GM06990 (cell line): ENCODE data around the gene HIVEP2.

Source experiments
- DNase-seq: peaks from one replicate; pipeline ENCODE4 v3.0.0-alpha.2; 2011; ENCODE audit not compliant: insufficient read length; ENCODE audit errors: extremely low read depth
- H3K27me3 ChIP-seq: replicated peaks from 2 replicates; pipeline ENCODE4 v1.6.0; 2011; ENCODE audit warnings: low read length; ENCODE audit not compliant: control insufficient read depth, insufficient read depth
- H3K36me3 ChIP-seq: 2 replicates; pipeline ENCODE4 v1.5.1; 2011; ENCODE audit warnings: low read length; ENCODE audit not compliant: control insufficient read depth, insufficient read depth
- H3K4me3 ChIP-seq: replicated peaks from 2 replicates; pipeline ENCODE4 v1.5.1; 2011; ENCODE audit warnings: low read depth, mild to moderate bottlenecking, control low read depth, low read length
- TF ChIP-seq, protein P1 (sequence below): IDR thresholded peaks from 2 replicates; pipeline ENCODE4 v1.5.1; 2011; ENCODE audit warnings: low read length, control low read depth, mild to moderate bottlenecking, inconsistent platforms; ENCODE audit not compliant: insufficient read depth, poor library complexity, severe bottlenecking

The HIVEP2 gene

DNA sequence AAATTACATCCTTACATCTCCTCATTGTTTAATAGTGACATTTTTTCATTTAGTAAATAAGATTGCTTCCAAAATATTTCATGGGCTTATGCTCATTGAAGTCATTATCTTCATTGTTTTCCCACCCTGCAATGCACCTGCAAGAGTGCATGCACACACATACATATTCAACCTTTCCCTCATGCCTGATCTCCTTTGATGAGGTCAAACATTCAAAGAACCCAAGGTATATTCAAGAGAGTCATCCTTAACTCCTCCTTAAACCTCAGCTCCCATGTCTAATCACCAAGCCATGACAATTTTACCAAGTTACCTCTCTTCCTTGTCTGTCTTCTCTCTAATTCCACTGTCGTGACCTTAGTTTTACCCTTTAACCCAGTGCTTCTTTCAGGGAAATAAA is 56.5 kb downstream of the HIVEP2 start:
- no peak for DNase-seq
- no peaks in the 10 kb centered on the region for H3K27me3 ChIP-seq
- no peak overlapping the region for H3K4me3 ChIP-seq
- H3K36me3 ChIP-seq: no peaks in the 10 kb centered on the region
- TF ChIP-seq, protein P1, sequence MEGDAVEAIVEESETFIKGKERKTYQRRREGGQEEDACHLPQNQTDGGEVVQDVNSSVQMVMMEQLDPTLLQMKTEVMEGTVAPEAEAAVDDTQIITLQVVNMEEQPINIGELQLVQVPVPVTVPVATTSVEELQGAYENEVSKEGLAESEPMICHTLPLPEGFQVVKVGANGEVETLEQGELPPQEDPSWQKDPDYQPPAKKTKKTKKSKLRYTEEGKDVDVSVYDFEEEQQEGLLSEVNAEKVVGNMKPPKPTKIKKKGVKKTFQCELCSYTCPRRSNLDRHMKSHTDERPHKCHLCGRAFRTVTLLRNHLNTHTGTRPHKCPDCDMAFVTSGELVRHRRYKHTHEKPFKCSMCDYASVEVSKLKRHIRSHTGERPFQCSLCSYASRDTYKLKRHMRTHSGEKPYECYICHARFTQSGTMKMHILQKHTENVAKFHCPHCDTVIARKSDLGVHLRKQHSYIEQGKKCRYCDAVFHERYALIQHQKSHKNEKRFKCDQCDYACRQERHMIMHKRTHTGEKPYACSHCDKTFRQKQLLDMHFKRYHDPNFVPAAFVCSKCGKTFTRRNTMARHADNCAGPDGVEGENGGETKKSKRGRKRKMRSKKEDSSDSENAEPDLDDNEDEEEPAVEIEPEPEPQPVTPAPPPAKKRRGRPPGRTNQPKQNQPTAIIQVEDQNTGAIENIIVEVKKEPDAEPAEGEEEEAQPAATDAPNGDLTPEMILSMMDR: no peak

DNA sequence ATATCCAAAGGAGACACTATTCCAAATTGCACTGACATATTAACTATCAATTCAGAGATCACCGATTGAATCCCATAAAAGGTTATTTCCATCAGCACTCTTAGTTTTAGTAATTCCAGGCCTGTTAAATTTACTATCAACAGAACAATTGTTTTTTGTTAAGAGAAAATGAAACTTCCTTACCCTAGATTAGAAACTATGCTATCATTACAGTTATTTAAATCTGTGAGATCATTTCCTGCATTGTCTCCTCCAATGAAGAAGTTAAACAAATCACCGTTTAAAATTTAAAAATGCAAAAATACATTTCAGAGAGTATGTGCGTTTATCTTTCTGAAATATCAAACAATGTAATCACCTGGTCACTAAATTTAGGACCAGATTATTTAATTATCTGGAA is 57.5 kb downstream of the HIVEP2 start:
- no peaks in the 10 kb centered on the region for H3K36me3 ChIP-seq
- DNase-seq: no peak
- H3K27me3 ChIP-seq: no peaks in the 10 kb centered on the region
- H3K4me3 ChIP-seq: no peak overlapping the region
- TF ChIP-seq, protein P1: no peak

DNA sequence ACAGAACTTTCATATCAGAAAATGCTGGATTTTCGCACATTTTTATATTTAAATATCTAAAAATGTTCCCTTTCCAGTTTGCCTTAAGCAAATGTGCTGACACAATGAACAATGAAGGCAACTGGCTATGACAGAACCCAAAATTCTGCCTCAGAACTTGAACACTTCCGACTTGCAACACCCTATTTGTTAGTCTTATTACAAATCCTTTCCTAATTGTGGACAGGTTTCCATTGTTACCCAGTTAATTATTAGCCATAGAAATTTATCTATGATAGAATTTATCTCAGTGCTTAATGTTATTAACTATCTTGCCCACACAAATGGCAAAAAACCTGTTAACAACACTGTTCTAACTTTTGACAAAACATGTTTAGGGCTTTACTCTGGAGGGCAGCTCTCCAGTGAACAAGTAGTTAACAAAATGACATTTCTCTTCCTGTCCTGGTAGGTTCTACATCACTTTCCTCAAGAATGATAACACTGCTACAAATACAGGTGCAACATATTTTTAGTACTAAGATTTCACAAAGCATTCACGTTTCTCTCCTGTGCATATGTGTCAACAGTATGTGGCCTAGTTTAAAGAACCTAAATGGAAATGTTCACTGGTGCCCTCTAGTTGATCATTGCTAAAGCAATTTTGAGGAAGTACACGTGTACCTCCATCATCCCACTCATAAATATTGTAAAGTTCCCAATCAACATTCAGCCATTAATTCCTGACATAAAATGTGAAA is 58.4 kb downstream of the HIVEP2 start:
- DNase-seq: peak; percentile 63

DNA sequence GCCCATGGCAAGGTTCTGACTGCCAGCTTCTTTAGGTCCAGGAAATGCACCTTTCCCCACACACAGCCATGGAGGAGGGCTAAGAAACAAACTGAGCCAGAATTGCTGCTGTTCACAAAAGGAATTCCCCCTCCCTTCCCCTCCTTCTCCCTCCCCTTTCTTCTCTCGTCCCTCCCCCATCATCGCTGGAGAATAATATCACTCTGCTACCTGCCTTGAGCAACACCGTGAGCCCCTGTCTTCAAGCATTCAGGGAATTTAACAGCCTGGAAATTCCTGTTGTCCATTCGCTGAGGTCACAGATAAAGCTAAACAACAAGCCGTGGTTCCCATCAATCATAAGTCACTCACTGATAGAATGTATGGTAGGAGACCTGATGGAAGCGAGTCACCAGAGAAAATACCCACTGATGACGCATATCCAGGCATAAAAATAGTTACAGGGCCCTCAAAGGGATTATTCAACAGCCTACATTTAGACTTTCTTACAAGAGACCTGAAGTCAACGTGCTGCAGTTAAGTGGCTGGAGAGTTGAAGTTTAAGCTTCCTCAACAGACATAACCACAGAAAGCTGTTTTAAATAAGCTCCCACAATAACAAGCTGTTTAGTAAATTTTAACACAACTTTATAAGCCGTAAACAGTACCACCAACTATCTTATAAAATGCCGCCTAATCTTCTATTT is 59.7 kb downstream of the HIVEP2 start:
- peak; percentile 63 for DNase-seq
- H3K27me3 ChIP-seq: no peaks in the 10 kb centered on the region
- peak overlapping the region; percentile 62 for H3K4me3 ChIP-seq
- TF ChIP-seq, protein P1: no peak
- H3K36me3 ChIP-seq: no peaks in the 10 kb centered on the region

More for the DNA sequence above, 58.4 kb downstream of the HIVEP2 start:
- Histone ChIP-seq H3K27me3 (no peaks in the 10 kb centered on the region), H3K4me3 (no peak overlapping the region), H3K36me3 (no peaks in the 10 kb centered on the region)
- TF ChIP-seq, protein P1: peak; percentile 34

DNA sequence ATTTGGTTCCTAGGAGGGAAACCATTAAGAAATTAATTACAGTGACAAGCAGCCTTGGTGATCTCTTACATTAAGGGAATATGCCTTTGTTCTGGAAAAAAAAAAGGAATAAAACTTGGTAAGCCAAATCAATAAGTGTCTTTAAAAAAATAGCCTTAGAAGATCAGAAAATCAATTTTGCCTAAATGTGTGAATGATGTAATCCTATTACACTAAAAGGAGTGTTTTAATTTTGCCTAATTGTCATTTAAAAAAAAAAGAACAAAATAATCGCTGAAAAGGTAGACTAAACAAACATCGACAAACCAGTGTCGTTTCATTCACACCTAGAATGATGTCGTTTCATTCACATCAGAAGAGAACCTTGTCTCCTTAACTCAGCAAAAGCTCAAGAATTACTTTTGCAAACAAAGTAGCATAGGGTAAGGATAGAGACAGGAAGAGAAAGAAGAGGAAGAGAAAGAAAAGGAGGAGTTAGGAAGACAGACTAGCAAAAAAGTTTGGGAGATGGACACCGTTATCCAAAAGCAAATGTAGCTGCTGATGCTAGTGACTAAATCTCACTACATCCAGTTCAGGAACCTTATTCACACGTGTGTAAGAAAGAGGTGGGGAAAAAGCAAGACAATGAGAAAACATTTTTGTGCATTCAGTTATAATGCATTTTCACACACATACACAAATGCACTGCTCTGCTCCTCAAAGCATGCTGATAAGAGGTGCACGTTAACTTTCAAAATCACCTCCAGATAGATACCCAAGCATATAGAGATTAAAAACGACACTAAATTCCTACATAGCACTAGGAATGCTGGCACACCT is 60.6 kb downstream of the HIVEP2 start:
- DNase-seq: no peak
- Histone ChIP-seq H3K36me3 (no peaks in the 10 kb centered on the region), H3K4me3 (peak overlapping the region; percentile 62), H3K27me3 (no peaks in the 10 kb centered on the region)
- TF ChIP-seq, protein P1: no peak
